Activated CD8-positive, alpha-beta memory T cell treated with anti-CD3 and anti-CD28 coated beads, Interleukin-2, amount 50 U/mL, for 24 hours (primary cell): ENCODE data around the gene NCKAP1.
"Not testable (repeated sequence)": the region's sequence is repeated elsewhere in the genome, so short reads cannot be mapped to it uniquely, and the experiment has no call there.

ENCODE experiments used
- DNase-seq: peaks from one replicate; pipeline ENCODE4 v3.0.0-alpha.2; 2020; ENCODE audit errors: extremely low read depth

NCKAP1 gene

GRCh38 chr2:182907081-182907830, 131.0 kb downstream of the NCKAP1 start:
- DNase-seq: no peak

- DNase-seq: no peak
These were observed 131.8 kb downstream of the NCKAP1 start for GRCh38 chr2:182906454-182906853.

GRCh38 chr2:182904844-182905243, 133.4 kb downstream of the NCKAP1 start:
- no peak for DNase-seq

DNA sequence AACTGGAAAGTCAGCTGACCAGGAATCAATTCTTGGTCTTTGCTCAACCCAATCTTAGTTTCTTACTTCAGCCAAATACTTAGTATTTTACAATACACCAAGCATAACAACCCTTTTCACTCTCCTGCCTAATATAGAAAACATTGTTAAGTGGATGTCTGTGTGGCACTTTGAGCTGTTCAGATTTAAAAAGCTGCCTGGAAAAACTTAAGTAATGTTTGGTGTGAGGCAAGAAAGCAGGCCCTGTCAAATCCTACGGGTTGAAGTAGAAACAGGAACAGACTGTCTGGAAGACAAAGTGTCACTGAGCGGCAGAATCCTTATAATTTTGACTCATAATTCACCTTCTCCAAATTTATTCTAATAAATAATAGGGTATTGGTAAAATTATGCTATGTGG, 134.7 kb downstream of the NCKAP1 start:
- DNase-seq: no peak

DNA sequence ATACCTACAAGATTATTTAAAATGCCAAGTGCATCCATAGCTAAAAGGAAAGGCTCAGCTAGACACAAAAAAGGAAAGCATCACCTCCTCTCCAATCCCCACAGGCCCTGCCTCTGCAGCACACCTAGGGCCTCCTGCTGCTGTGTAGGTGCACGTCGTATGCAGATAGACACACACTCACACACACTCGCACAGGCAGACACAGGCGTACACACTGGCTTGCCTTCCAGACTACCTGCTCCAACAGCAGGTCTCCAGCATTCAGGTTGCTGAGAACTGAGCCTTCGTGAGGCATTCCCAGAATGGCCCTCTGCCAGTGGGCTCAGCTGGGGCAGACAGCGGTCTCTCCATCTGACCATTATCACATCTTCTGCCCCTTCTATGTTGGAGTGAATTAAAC, 136.5 kb downstream of the NCKAP1 start:
- DNase-seq: no peak

- DNase-seq: no peak
These were observed 139.5 kb downstream of the NCKAP1 start for GRCh38 chr2:182898718-182899117.

GRCh38 chr2:182897137-182897536, 141.1 kb downstream of the NCKAP1 start:
- DNase-seq: no peak

DNA sequence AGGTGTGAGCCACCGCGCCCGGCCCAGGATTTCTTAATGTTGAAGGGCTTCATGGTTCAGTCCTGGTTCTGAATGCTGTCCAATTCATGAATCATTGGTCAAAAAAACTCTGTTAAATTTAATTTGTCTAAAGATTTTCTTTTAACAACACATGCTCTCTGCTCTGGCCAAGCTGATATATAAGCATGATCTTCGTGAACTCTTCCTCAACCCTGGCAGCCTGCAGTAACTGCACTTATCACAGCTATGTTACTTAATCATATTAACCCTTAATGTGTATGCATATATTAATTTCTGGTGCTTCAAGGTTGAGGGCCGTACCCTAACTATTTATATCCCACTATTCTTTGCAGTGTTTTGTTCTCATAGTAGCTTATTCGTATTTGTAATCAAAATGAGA, 142.5 kb downstream of the NCKAP1 start:
- no peak for DNase-seq

GRCh38 chr2:182895169-182895568, 143.1 kb downstream of the NCKAP1 start:
- no peak for DNase-seq

DNA sequence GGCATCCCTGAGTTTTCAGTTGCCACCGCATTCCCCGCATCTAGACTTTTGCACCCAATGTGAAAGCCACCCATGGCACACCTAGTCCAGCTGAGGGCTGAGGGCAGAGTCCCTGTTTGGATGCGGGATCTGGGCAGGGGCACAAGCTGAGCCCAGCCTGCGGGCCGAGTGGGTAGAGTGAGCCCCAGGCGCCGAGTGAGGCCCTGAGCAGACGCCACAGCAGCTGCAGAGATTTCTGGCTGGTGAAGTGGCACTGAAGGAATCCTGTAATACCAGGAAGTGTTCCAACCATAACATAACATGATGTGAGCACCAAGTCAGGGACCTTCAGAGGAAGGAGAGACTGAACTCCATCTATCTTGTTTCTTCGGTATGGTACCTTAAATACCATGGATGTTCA, 144.1 kb downstream of the NCKAP1 start:
- no peak for DNase-seq

DNA sequence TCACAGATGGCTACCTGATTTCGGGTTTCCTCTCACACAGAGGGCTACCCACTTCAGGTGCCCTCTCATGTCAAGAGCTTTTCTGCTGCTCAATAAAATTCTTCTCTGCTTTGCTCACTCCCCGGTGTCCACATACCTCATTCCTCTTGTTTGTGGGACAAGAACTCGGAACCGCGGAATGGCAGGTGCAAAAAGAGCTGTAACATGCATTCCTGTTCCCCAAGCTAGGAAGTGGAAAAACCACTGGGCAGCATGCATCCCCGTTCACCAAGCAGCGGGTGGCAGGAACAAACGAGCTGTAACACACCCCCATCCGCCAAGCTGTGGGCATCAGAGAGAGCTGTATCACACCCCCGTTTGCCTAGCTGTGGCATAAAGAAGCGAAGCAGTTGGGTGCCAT, 144.6 kb downstream of the NCKAP1 start:
- no peak for DNase-seq

- not testable (repeated sequence) for DNase-seq
These were observed 145.2 kb downstream of the NCKAP1 start for GRCh38 chr2:182893035-182893434.

- DNase-seq: no peak
These were observed 146.6 kb downstream of the NCKAP1 start for GRCh38 chr2:182891611-182892010.

DNA sequence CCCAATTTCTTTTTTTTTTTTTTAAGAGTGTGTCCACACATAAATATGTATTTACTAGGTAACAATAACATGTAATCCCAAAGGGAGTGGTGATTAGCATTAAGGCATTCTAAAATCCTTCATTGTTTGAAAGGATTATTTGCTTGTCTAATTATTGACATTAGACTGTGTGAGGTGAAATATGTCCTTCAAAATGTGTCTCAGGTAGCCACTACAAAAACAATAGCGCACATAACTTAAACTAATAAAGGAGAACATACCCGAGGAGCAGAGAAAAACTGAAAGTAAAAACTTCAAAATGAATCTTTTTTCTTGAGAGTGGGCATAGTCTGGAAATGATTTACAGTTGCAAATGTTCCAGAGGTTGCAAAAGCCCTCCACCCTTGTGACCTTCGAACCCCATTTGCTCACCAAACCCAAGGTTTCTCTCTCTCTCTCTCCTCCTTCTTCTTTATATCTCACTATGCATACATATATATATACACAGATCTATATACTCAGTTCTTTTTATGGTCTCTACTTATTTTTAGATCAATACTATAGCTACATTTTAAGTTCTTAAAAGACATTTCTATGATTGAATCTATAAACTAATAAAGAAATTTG, 147.4 kb downstream of the NCKAP1 start:
- DNase-seq: no peak

DNA sequence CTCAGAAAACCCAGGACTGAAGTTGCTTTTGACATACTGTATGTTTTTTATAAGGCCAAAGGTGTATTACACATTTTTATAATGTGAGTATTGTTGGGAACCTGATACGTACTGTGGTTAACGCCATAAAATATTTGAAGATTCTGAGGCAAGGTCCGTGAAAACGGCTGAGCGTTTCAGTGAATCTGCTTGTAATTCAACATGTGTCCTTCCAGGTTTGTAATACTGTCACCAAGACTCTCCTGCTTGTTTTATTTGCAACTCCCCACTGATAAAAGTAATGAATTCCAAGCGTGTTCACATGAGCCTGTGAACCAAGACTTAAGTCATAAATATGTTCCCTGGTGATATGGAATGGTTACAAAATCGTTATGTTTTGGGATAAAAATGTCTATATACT, 148.0 kb downstream of the NCKAP1 start:
- no peak for DNase-seq

GRCh38 chr2:182887753-182888415, 150.4 kb downstream of the NCKAP1 start:
- DNase-seq: no peak

DNA sequence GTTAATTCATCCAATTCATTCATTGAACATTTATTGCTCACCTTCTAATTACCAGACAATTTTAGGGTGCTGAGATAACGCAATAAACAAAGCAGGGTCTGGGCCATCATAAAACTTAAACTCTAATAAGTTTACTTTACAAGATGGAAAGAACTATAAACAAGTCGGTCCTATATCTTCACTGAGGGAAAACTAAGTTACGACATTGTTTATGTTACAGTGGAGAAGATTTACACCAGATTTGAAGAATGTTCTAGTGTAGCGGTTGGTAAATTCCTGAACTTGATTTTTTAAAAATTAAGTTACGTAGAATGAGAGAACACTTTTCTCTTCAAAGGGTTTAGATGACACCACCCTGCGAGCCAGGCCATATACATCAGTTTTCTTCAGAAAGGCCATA, 151.2 kb downstream of the NCKAP1 start:
- no peak for DNase-seq

GRCh38 chr2:182885771-182886170, 152.5 kb downstream of the NCKAP1 start:
- no peak for DNase-seq

DNA sequence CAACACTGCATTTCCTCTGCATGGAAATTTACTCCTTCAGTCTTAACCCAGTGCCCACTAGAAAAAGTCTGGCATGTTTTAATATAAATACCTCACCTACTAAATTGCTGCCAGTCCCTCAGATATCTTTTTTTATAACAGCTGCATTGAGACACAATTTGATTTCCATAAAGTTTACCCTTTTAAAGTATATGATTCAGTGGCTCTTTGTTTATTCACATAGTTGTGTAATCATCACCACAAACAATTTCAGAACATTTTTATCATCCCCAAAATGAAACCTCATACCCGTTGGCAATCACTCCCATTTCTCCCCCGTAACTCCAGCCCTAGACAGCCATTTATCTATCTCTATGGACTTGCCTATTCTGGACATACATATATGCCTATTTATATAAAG, 154.8 kb downstream of the NCKAP1 start:
- DNase-seq: no peak

GRCh38 chr2:182880100-182880499, 158.2 kb downstream of the NCKAP1 start:
- not testable (repeated sequence) for DNase-seq

DNA sequence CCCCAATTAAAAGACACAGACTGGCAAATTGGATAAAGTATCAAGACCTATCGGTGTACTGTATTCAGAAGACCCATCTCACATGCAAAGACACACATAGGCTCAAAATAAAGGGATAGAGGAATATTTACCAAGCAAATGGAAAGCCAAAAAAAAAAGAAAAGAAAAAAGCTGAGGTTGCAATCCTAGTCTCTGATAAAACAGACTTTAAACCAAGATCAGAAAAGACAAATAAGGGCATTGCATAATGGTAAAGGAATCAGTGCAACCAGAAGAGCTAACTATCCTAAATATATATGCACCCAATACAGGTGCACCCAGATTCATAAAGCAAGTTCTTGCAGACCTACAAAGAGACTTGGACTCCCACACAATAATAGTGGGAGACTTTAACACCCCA, 161.6 kb downstream of the NCKAP1 start:
- DNase-seq: not testable (repeated sequence)

- DNase-seq: no peak
These were observed 168.0 kb downstream of the NCKAP1 start for GRCh38 chr2:182870227-182870626.
